ENCODE measurements around the gene PRSS16.

Gene PRSS16

DNA sequence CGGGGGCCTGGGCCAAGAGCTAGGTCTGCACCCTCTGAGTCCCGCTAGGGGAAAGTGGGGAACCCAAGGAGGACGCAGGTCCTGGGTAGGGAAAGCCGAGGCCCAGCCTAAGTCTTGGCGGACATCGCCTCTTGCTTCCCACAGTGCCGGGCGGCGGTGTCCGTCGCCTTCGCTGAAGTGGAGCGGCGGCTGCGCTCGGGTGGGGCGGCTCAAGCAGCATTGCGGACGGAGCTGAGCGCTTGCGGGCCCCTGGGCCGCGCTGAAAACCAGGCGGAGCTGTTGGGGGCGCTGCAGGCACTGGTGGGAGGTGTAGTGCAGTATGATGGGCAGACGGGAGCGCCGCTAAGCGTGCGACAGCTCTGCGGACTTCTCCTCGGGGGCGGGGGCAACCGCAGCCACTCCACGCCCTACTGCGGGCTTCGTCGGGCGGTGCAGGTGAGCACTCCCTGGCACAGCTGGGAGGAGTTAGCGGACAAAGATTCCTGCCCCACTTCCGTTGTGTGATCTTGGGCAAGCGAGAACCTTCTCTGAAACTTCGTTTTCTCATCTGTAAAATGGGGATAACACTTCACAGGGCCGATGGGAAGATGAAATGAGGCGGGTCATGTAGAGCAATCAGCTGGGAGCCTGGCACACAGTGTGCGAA lies 4.2 kb downstream of the PRSS16 start:
- Histone ChIP-seq H4K8ac (ENCODE audit: low read depth, low read length) (no peak overlapping the region), H3K27ac (replicated peaks; ENCODE audit: low read length) (peak overlapping the region; percentile 71), H3K36me3 (replicated peaks in 1 of 2; ENCODE audit: control insufficient read depth in 2 of 2, insufficient read depth in 2 of 2, low read length in 2 of 2) (no peaks in the 10 kb centered on the region), H3K9me3 (replicated peaks in 1 of 2; ENCODE audit: control insufficient read depth in 2 of 2, insufficient read depth in 1 of 2, low read depth in 1 of 2, low read length in 2 of 2) (peaks cover 0 to 5% of the 10 kb centered on the region in 2 donors), H3K23ac (ENCODE audit: low read depth, low read length, poor library complexity) (peak overlapping the region; percentile 47), H3K27me3 (ENCODE audit: control insufficient read depth in 3 of 3, insufficient read depth in 3 of 3, low read depth in 1 of 3, low read length in 3 of 3) (peaks cover 0 to 60% (median 14%) of the 10 kb centered on the region in 3 experiments), H3K4me2 (ENCODE audit: insufficient read depth, low read length, poor library complexity, severe bottlenecking) (peak overlapping the region; percentile 64), H3K79me1 (ENCODE audit: low read depth, low read length) (no peaks in the 10 kb centered on the region), H2AK5ac (ENCODE audit: low read depth, low read length) (no peak overlapping the region), H2BK120ac (ENCODE audit: low read depth, low read length) (no peak overlapping the region), H4K91ac (ENCODE audit: low read depth, low read length, poor library complexity) (no peak overlapping the region), H3K14ac (ENCODE audit: low read length) (no peak overlapping the region), H2BK5ac (ENCODE audit: low read length) (no peak overlapping the region), H3K9ac (ENCODE audit: low read depth, low read length, poor library complexity) (peak overlapping the region; percentile 88), H2BK12ac (ENCODE audit: low read length) (no peak overlapping the region), H3K4me1 (ENCODE audit: control insufficient read depth in 2 of 2, insufficient read depth in 1 of 2, low read depth in 1 of 2, low read length in 2 of 2) (peaks cover 0 to 3% of the 10 kb centered on the region in 2 donors), H3K18ac (ENCODE audit: low read length) (peak overlapping the region; percentile 95), H3K4ac (ENCODE audit: low read length) (no peak overlapping the region), H2AFZ (ENCODE audit: low read length) (peak overlapping the region; percentile 98), H2BK15ac (ENCODE audit: low read length) (no peak overlapping the region), H3K4me3 (ENCODE audit: low read length in 2 of 2) (peak overlapping the region; percentile 51 to 88)
- WGBS, 2 donors (ENCODE audit: extremely low coverage in 2 of 2, insufficient read length in 2 of 2, insufficient replicate concordance in 1 of 2), result no CpG with 5 or more reads among the region's 46 CpGs
- DNase-seq (ENCODE audit: low spot score), result peak; percentile 87

DNA sequence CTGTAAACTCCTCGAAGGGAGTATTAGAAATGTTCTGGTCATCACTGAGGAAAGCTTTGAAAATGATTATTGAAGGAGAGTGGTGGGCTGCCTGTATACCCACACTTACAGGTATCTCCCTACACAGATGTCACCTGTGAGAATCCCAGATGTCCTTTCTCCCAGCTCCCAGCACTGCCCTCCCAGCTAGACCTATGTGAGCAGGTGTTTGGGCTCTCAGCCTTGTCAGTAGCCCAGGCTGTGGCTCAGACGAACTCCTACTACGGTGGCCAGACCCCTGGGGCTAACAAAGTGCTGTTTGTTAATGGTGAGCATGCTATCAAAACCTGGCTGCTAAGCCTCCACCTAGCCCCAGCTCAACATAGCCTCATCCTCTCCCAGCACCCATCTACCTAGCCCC lies 7.1 kb downstream of the PRSS16 start:
- Histone ChIP-seq H3K9me3 (replicated peaks in 1 of 2; ENCODE audit: control insufficient read depth in 2 of 2, insufficient read depth in 1 of 2, low read depth in 1 of 2, low read length in 2 of 2) (peaks cover 0 to 5% of the 10 kb centered on the region in 2 donors), H3K79me1 (ENCODE audit: low read depth, low read length) (no peaks in the 10 kb centered on the region), H3K23ac (ENCODE audit: low read depth, low read length, poor library complexity) (no peak overlapping the region), H2BK15ac (ENCODE audit: low read length) (peak overlapping the region; percentile 16), H2BK120ac (ENCODE audit: low read depth, low read length) (no peak overlapping the region), H3K4me2 (ENCODE audit: insufficient read depth, low read length, poor library complexity, severe bottlenecking) (no peak overlapping the region), H2BK5ac (ENCODE audit: low read length) (peak overlapping the region; percentile 10), H3K4me1 (ENCODE audit: control insufficient read depth in 2 of 2, insufficient read depth in 1 of 2, low read depth in 1 of 2, low read length in 2 of 2) (peaks cover 0 to 3% of the 10 kb centered on the region in 2 donors), H3K18ac (ENCODE audit: low read length) (no peak overlapping the region), H3K27ac (replicated peaks; ENCODE audit: low read length) (no peak overlapping the region), H3K36me3 (replicated peaks in 1 of 2; ENCODE audit: control insufficient read depth in 2 of 2, insufficient read depth in 2 of 2, low read length in 2 of 2) (no peaks in the 10 kb centered on the region), H2AK5ac (ENCODE audit: low read depth, low read length) (no peak overlapping the region), H3K4ac (ENCODE audit: low read length) (no peak overlapping the region), H3K14ac (ENCODE audit: low read length) (no peak overlapping the region), H2AFZ (ENCODE audit: low read length) (no peak overlapping the region), H3K4me3 (ENCODE audit: low read length in 2 of 2) (no peak overlapping the region), H4K8ac (ENCODE audit: low read depth, low read length) (no peak overlapping the region), H3K27me3 (ENCODE audit: control insufficient read depth in 3 of 3, insufficient read depth in 3 of 3, low read depth in 1 of 3, low read length in 3 of 3) (peaks cover 0 to 39% (median 10%) of the 10 kb centered on the region in 3 experiments), H4K91ac (ENCODE audit: low read depth, low read length, poor library complexity) (no peak overlapping the region), H2BK12ac (ENCODE audit: low read length) (no peak overlapping the region), H3K9ac (ENCODE audit: low read depth, low read length, poor library complexity) (no peak overlapping the region)
- no CpG with 5 or more reads among the region's 3 CpGs for WGBS, 2 donors (ENCODE audit: extremely low coverage in 2 of 2, insufficient read length in 2 of 2, insufficient replicate concordance in 1 of 2)
- DNase-seq (ENCODE audit: low spot score), result no peak

DNA sequence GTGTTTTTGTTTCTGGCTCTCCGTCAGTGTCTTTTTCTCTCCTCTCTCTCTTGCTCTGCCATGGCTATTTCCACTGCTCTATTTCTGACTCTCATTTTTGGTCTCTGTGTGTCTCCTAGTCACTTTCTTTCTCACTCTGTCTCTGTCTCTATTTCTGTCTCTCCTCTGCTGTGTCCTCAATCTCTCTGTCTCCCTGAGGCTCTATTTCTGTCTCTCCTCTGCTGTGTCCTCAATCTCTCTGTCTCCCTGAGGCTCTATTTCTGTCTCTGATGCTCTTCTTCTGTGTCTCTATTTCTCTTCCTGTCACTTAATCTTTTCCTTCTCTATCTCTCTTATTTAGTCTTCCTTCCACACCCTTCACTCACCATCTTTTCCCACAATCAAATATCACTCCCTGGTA lies 8.4 kb downstream of the PRSS16 start:
- Histone ChIP-seq H3K18ac (ENCODE audit: low read length) (no peak overlapping the region), H3K4ac (ENCODE audit: low read length) (no peak overlapping the region), H4K91ac (ENCODE audit: low read depth, low read length, poor library complexity) (no peak overlapping the region), H3K9ac (ENCODE audit: low read depth, low read length, poor library complexity) (no peak overlapping the region), H3K14ac (ENCODE audit: low read length) (no peak overlapping the region), H3K23ac (ENCODE audit: low read depth, low read length, poor library complexity) (no peak overlapping the region), H3K79me1 (ENCODE audit: low read depth, low read length) (no peaks in the 10 kb centered on the region), H2BK120ac (ENCODE audit: low read depth, low read length) (no peak overlapping the region), H2BK5ac (ENCODE audit: low read length) (no peak overlapping the region), H4K8ac (ENCODE audit: low read depth, low read length) (no peak overlapping the region), H3K27me3 (ENCODE audit: control insufficient read depth in 3 of 3, insufficient read depth in 3 of 3, low read depth in 1 of 3, low read length in 3 of 3) (peaks cover 0 to 30% (median 2%) of the 10 kb centered on the region in 3 experiments), H3K27ac (replicated peaks; ENCODE audit: low read length) (no peak overlapping the region), H3K4me2 (ENCODE audit: insufficient read depth, low read length, poor library complexity, severe bottlenecking) (no peak overlapping the region), H2BK12ac (ENCODE audit: low read length) (no peak overlapping the region), H3K4me1 (ENCODE audit: control insufficient read depth in 2 of 2, insufficient read depth in 1 of 2, low read depth in 1 of 2, low read length in 2 of 2) (peaks cover 0 to 3% of the 10 kb centered on the region in 2 donors), H3K36me3 (replicated peaks in 1 of 2; ENCODE audit: control insufficient read depth in 2 of 2, insufficient read depth in 2 of 2, low read length in 2 of 2) (no peaks in the 10 kb centered on the region), H3K9me3 (replicated peaks in 1 of 2; ENCODE audit: control insufficient read depth in 2 of 2, insufficient read depth in 1 of 2, low read depth in 1 of 2, low read length in 2 of 2) (no peaks in the 10 kb centered on the region), H2BK15ac (ENCODE audit: low read length) (no peak overlapping the region), H2AK5ac (ENCODE audit: low read depth, low read length) (no peak overlapping the region), H2AFZ (ENCODE audit: low read length) (no peak overlapping the region), H3K4me3 (ENCODE audit: low read length in 2 of 2) (no peak overlapping the region)
- DNase-seq (ENCODE audit: low spot score), result no peak
- no CpG with 5 or more reads among the region's 1 CpG for WGBS, 2 donors (ENCODE audit: extremely low coverage in 2 of 2, insufficient read length in 2 of 2, insufficient replicate concordance in 1 of 2)

DNA sequence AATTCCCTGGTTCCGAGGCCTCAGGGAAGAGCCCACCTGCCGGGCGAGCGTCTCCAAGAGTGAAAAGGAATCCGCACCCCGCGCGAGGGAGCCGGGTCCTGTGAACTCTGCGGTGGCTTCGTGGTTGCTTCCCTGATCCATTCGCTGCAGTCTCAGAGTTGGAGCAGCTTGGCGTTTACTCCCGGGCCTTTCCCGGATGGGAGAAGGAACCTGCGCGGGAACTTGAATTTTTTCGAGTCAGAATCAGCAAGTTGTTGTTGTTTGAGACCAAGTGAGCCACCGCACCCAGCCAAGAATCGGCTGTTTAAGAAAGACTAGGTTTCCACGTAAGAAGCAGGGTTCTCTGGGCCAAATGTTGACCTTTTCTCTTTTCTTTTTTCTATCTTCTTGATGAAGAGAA lies 12.9 kb downstream of the PRSS16 start:
- no peak overlapping the region for H3K4ac ChIP-seq (ENCODE audit: low read length)
- H2AK5ac ChIP-seq (ENCODE audit: low read depth, low read length), result no peak overlapping the region
- H3K36me3 ChIP-seq (replicated peaks in 1 of 2; ENCODE audit: control insufficient read depth in 2 of 2, insufficient read depth in 2 of 2, low read length in 2 of 2), result no peaks in the 10 kb centered on the region
- peak overlapping the region; percentile 45 for H2AFZ ChIP-seq (ENCODE audit: low read length)
- no peak overlapping the region for H4K91ac ChIP-seq (ENCODE audit: low read depth, low read length, poor library complexity)
- H3K9me3 ChIP-seq (replicated peaks in 1 of 2; ENCODE audit: control insufficient read depth in 2 of 2, insufficient read depth in 1 of 2, low read depth in 1 of 2, low read length in 2 of 2), result no peaks in the 10 kb centered on the region
- peaks cover 0 to 12% (median 3%) of the 10 kb centered on the region in 3 experiments for H3K27me3 ChIP-seq (ENCODE audit: control insufficient read depth in 3 of 3, insufficient read depth in 3 of 3, low read depth in 1 of 3, low read length in 3 of 3)
- no peak overlapping the region for H2BK12ac ChIP-seq (ENCODE audit: low read length)
- H3K79me1 ChIP-seq (ENCODE audit: low read depth, low read length), result no peaks in the 10 kb centered on the region
- H2BK120ac ChIP-seq (ENCODE audit: low read depth, low read length), result no peak overlapping the region
- no peak overlapping the region for H3K14ac ChIP-seq (ENCODE audit: low read length)
- H4K8ac ChIP-seq (ENCODE audit: low read depth, low read length), result no peak overlapping the region
- no peak overlapping the region for H3K9ac ChIP-seq (ENCODE audit: low read depth, low read length, poor library complexity)
- no peak overlapping the region for H3K27ac ChIP-seq (replicated peaks; ENCODE audit: low read length)
- H3K4me2 ChIP-seq (ENCODE audit: insufficient read depth, low read length, poor library complexity, severe bottlenecking), result peak overlapping the region; percentile 19
- H3K4me3 ChIP-seq (ENCODE audit: low read length in 2 of 2), result peak overlapping the region in 1 of 2 donors; percentile 26
- no peak overlapping the region for H2BK15ac ChIP-seq (ENCODE audit: low read length)
- H2BK5ac ChIP-seq (ENCODE audit: low read length), result no peak overlapping the region
- H3K23ac ChIP-seq (ENCODE audit: low read depth, low read length, poor library complexity), result no peak overlapping the region
- no peak for DNase-seq (ENCODE audit: low spot score)
- no CpG with 5 or more reads among the region's 21 CpGs for WGBS, 2 donors (ENCODE audit: extremely low coverage in 2 of 2, insufficient read length in 2 of 2, insufficient replicate concordance in 1 of 2)
- no peaks in the 10 kb centered on the region for H3K4me1 ChIP-seq (ENCODE audit: control insufficient read depth in 2 of 2, insufficient read depth in 1 of 2, low read depth in 1 of 2, low read length in 2 of 2)
- no peak overlapping the region for H3K18ac ChIP-seq (ENCODE audit: low read length)

All from neuronal stem cell (in vitro differentiated cells).